HepG2 (cell line): ENCODE data around the gene CR1. TPM values are rescaled to one million over a fixed set of nuclear protein-coding genes. Genes with fewer than 3 reads are reported as not detected.

ENCODE experiments used
- ATAC-seq: fragments of 200-7000 bp; cut with Tn5 transposase; 3 replicates; pipeline ENCODE4 v1.9.1; 2020; ENCODE audit warnings: mild to moderate bottlenecking, moderate library complexity
- BruUV-seq: library from RNA; stranded (reverse); fragments of 400-500 nt; replicated peaks from 2 replicates; lab custom pipeline; 2021; lab: Mats Ljungman, UMichigan
- CTCF ChIA-PET: fragments of 300-600 bp; formaldehyde crosslinking; extraction: SDS; loops from one replicate; lab custom pipeline; 2021; ENCODE audit warnings: low total read pairs, inconsistent platforms, low intra/inter-chr PET ratio; lab: Yijun Ruan, JAX
- POLR2A ChIA-PET: fragments of 350-600 bp; sonication (Branson Sonifier 250); formaldehyde crosslinking; loops from one replicate; lab custom pipeline; 2020; ENCODE audit warnings: antibody characterized with exemption, inconsistent platforms; lab: Yijun Ruan, JAX
- DNase-seq: peaks from one replicate; pipeline ENCODE4 v3.0.0-alpha.2; 2015; ENCODE audit warnings: low spot score
- FAIRE-seq: peaks from 3 replicates; lab custom pipeline; 2011; peaks lifted over from hg19 to GRCh38; lab: Jason Lieb, UNC
- H2AFZ ChIP-seq: one replicate; pipeline ENCODE4 v1.6.1; 2011; ENCODE audit warnings: low read length, inconsistent platforms
- H3K27ac ChIP-seq: fragments of 300-600 bp; 3 replicates; pipeline ENCODE4 v1.8.0; 2011; ENCODE audit warnings: mixed run types, mild to moderate bottlenecking, mixed read lengths, low read length, inconsistent platforms; ENCODE audit not compliant: insufficient read depth; ENCODE audit errors: extremely low read length
- H3K27me3 ChIP-seq, 2 experiments: fragments of 200-600 bp in 1 of 2; 2 replicates in 1 of 2; 3 replicates in 1 of 2; pipeline versions ENCODE4 v1.6.0 to v1.8.0; 2011; ENCODE audit warnings: low read length in 2 of 2, mild to moderate bottlenecking in 2 of 2, moderate library complexity in 2 of 2, inconsistent platforms in 1 of 2; ENCODE audit not compliant: insufficient read depth in 2 of 2, control insufficient read depth in 1 of 2
- H3K36me3 ChIP-seq, 2 experiments: fragments of 200-600 bp in 1 of 2; replicated peaks in 1 of 2; 2 replicates in 1 of 2; 3 replicates in 1 of 2; pipeline versions ENCODE4 v1.5.1 to v1.8.0; 2011; ENCODE audit warnings: low read length in 2 of 2, inconsistent platforms in 1 of 2; ENCODE audit not compliant: insufficient read depth in 2 of 2, control insufficient read depth in 1 of 2
- H3K4me1 ChIP-seq: 2 replicates; pipeline ENCODE4 v1.5.1; 2012; ENCODE audit warnings: low read length, inconsistent platforms; ENCODE audit not compliant: insufficient read depth
- H3K4me2 ChIP-seq: 2 replicates; pipeline ENCODE4 v1.6.0; 2011; ENCODE audit warnings: low read depth, low read length, inconsistent platforms
- H3K4me3 ChIP-seq, 3 experiments: fragments of 200-600 bp in 1 of 3; sonication (generic), shearing (Covaris generic) in 1 of 3; replicated peaks in 1 of 3; 2 replicates each; pipeline ENCODE4 v1.5.1; 2011 to 2016; ENCODE audit warnings: low read length in 3 of 3, inconsistent platforms in 2 of 3, low read depth in 2 of 3, mild to moderate bottlenecking in 2 of 3, control low read depth in 1 of 3, mixed read lengths in 1 of 3; ENCODE audit not compliant: insufficient read depth in 1 of 3
- H3K79me2 ChIP-seq: one replicate; pipeline ENCODE4 v1.6.1; 2011; ENCODE audit warnings: low read length, inconsistent platforms; ENCODE audit not compliant: insufficient read depth
- H3K9ac ChIP-seq: 2 replicates; pipeline ENCODE4 v1.6.0; 2011; ENCODE audit warnings: mild to moderate bottlenecking, low read depth, low read length, inconsistent platforms; ENCODE audit not compliant: insufficient read depth
- H3K9me3 ChIP-seq: 2 replicates; pipeline ENCODE4 v1.5.1; 2012; ENCODE audit warnings: mild to moderate bottlenecking, low read length
- H4K20me1 ChIP-seq: 2 replicates; pipeline ENCODE4 v1.6.0; 2011; ENCODE audit warnings: inconsistent platforms, mild to moderate bottlenecking, low read length, moderate library complexity; ENCODE audit not compliant: insufficient read depth
- SMYD3 ChIP-seq: sonication (generic); formaldehyde crosslinking; IDR thresholded peaks from 2 replicates; pipeline ENCODE4 v1.8.1; 2023; ENCODE audit warnings: mild to moderate bottlenecking, missing genetic modification reagents
- SYNCRIP ChIP-seq: fragments of 200-400 bp; formaldehyde crosslinking; IDR thresholded peaks from 2 replicates; pipeline ENCODE4 v1.6.1; 2018; ENCODE audit warnings: mild to moderate bottlenecking, low read depth, low read length; ENCODE audit not compliant: insufficient read depth
- ZMYM3 ChIP-seq: sonication (generic); formaldehyde crosslinking; IDR thresholded peaks from 2 replicates; pipeline ENCODE4 v1.5.1; 2020; ENCODE audit warnings: mild to moderate bottlenecking, missing genetic modification reagents
- ZNF232 ChIP-seq: sonication (generic); formaldehyde crosslinking; IDR thresholded peaks from 2 replicates; pipeline ENCODE4 v1.4.0; 2020; ENCODE audit warnings: missing genetic modification reagents, borderline replicate concordance
- ZNF333 ChIP-seq: sonication (generic); formaldehyde crosslinking; IDR thresholded peaks from 2 replicates; pipeline ENCODE4 v1.4.0; 2020; ENCODE audit warnings: mild to moderate bottlenecking, missing genetic modification reagents, borderline replicate concordance
- ZNF589 ChIP-seq: sonication (generic); formaldehyde crosslinking; conservative IDR thresholded peaks from 2 replicates; pipeline ENCODE4 v1.8.0; 2022; ENCODE audit warnings: mild to moderate bottlenecking, moderate library complexity, missing genetic modification reagents
- ZNF703 ChIP-seq: sonication (generic); formaldehyde crosslinking; IDR thresholded peaks from 2 replicates; pipeline ENCODE4 v1.5.1; 2020; ENCODE audit warnings: missing genetic modification reagents, mild to moderate bottlenecking, moderate library complexity, borderline replicate concordance
- ZNF746 ChIP-seq: sonication (generic); formaldehyde crosslinking; IDR thresholded peaks from 2 replicates; pipeline ENCODE4 v1.8.0; 2022; ENCODE audit warnings: mild to moderate bottlenecking, missing genetic modification reagents
- WGBS: methylation state at CpG from one replicate; pipeline ENCODE4 v1.1.6; 2017; ENCODE audit warnings: low lambda C conversion rate; 5-methylcytosine and 5-hydroxymethylcytosine counted together
- in situ Hi-C: cut with HindIII; loops from 2 replicates; pipeline ENCODE4 v1.10.0; 2017; ENCODE audit warnings: low pct_unique_long_range_greater_than_20kb; ENCODE audit not compliant: extremely low pct_ligation_motif_present
- intact Hi-C: fragments of 100-400 bp; cut with micrococcal nuclease; formaldehyde crosslinking; loops from one replicate; pipeline ENCODE4 v1.10.0; 2022; ENCODE audit not compliant: unreplicated experiment
- polyA plus RNA-seq, 8 experiments: library from polyadenylated mRNA; depleted of rRNA in 3 of 8; stranded (reverse) in 7 of 8; unstranded in 1 of 8; fragments of >200 nt; fragmentation: Illumina TruSeq in 4 of 8; extraction: Trizol in 4 of 8; gene quantifications; 2 replicates each; pipeline versions ENCODE4 v1.2.1 to v1.2.3, GENCODE V29; 2011 to 2016; ENCODE audit warnings: low read depth in 4 of 8, missing spikeins in 1 of 8, mixed read lengths in 1 of 8; ENCODE audit not compliant: insufficient read depth in 1 of 8
- total RNA-seq, 5 experiments: library from RNA; depleted of rRNA; stranded (reverse); fragments of >200 nt; fragmentation: Illumina TruSeq; extraction: Trizol; gene quantifications; 2 replicates each; pipeline ENCODE4 v1.2.3, GENCODE V29; 2016; ENCODE audit warnings: low read depth in 1 of 5
- TF ChIP-seq, protein P1 (sequence below): sonication (generic); formaldehyde crosslinking; IDR thresholded peaks from 2 replicates; pipeline ENCODE4 v1.8.0; 2022; ENCODE audit warnings: mild to moderate bottlenecking, missing genetic modification reagents, borderline replicate concordance

Gene CR1
- total and polyA plus RNA-seq, 2 of the 13 experiments (the other 11 are each of a cell fraction or from before 2014, with no cell fraction given) = not detected

DNA sequence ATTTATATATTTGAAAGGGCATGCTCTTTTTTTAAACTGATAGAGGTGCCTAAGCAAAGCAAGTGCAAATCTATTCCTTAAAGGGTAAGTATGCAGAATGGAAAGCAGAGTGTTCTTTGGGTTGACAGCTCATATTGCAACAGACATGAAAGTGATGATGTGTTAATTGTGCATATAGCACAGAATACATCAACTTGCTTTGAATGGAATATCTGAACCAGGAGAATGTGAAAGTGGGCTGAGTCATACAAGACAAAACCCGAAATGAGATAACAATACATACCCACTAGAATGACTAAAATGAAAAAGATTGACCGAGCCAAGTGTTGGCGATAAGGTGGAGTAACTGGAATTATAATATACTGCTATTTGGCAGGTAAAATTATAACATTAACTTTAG is 4.3 kb downstream of the CR1 start (continued):
- TF ChIP-seq SYNCRIP (no peak), ZMYM3 (no peak), SMYD3 (no peak), ZNF333 (CRISPR knock-in tag) (no peak)

DNA sequence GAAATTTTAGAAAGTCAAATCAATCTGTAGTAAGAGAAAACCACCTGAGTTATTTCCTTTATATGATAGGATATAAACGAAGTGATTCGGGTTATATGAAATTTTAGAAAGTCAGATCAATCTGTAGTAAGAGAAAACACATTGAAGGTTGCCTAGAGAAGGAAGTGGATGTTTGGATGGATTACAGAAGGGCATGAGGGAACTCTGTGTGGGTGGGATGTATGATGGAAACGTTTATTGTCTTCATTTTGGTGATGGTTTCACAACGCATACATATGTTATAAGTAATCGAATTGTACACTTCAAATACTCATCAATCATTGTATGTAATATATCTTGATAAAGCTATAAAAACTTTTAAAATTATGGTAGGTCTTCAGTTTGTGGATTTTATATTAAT is 5.1 kb downstream of the CR1 start:
- ChIA-PET POLR2A (no interaction called here), CTCF (no interaction called here)
- BruUV-seq = no TSS peak
- Histone ChIP-seq H3K9me3 (no peaks in the 10 kb centered on the region), H4K20me1 (no peaks in the 10 kb centered on the region), H2AFZ (no peak overlapping the region), H3K27me3 (peaks cover 4 to 25% of the 10 kb centered on the region in 2 experiments; a peak in 3 of 5 replicates), H3K79me2 (no peaks in the 10 kb centered on the region), H3K36me3 (no peaks in the 10 kb centered on the region), H3K4me1 (no peaks in the 10 kb centered on the region), H3K27ac (no peak overlapping the region), H3K4me3 (no peak overlapping the region), H3K4me2 (no peak overlapping the region), H3K9ac (no peak overlapping the region)
- no peak for ATAC-seq
- 1% methylated on average over 5 of the region's 5 CpGs for WGBS
- no peak for DNase-seq
- intact Hi-C loops (no loop called here), in situ Hi-C loops (no loop called here)
- no peak for FAIRE-seq
- TF ChIP-seq, protein P1, sequence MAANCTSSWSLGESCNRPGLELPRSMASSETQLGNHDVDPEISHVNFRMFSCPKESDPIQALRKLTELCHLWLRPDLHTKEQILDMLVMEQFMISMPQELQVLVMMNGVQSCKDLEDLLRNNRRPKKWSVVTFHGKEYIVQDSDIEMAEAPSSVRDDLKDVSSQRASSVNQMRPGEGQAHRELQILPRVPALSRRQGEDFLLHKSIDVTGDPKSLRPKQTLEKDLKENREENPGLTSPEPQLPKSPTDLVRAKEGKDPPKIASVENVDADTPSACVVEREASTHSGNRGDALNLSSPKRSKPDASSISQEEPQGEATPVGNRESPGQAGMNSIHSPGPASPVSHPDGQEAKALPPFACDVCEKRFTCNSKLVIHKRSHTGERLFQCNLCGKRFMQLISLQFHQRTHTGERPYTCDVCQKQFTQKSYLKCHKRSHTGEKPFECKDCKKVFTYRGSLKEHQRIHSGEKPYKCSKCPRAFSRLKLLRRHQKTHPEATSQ (CRISPR knock-in tag) = no peak
- TF ChIP-seq ZNF589 (CRISPR knock-in tag) (no peak), ZNF232 (CRISPR knock-in tag) (no peak), ZNF703 (CRISPR knock-in tag) (no peak), ZNF746 (CRISPR knock-in tag) (no peak)
